ENCODE data around the gene NACA2. TPM values are rescaled to one million over a fixed set of nuclear protein-coding genes. Genes with fewer than 3 reads are reported as not detected.

Gene NACA2
- polyA plus RNA-seq, 1 experiment = not detected

- Histone ChIP-seq H3K27me3 (ENCODE audit: control insufficient read depth, insufficient read depth, low read length) (no peaks in the 10 kb centered on the region; the same call in 1 of the 2 replicates), H3K36me3 (ENCODE audit: control insufficient read depth, insufficient read depth, low read length) (no peaks in the 10 kb centered on the region), H3K4me3 (ENCODE audit: low read depth, low read length) (no peak overlapping the region)
- POLR2A ChIA-PET = no interaction called here
- no peak for DNase-seq (ENCODE audit: low read depth)
- no peak for TF ChIP-seq CTCF (IDR thresholded peaks at IDR 0.05; ENCODE audit: insufficient read depth, low read depth, low read length)
- CTCF ChIA-PET = interaction anchor here (1.0 to 3.0 kb wide), 3 partner anchors 9 to 153 kb away, joined by 3 to 12 read pairs (median 4); no protein-coding TSS in a partner anchor
Observed at GRCh38 chr17:61565213-61565612, 25.8 kb downstream of the NACA2 start.

- no peak for TF ChIP-seq CTCF (IDR thresholded peaks at IDR 0.05; ENCODE audit: insufficient read depth, low read depth, low read length)
- Histone ChIP-seq H3K4me3 (ENCODE audit: low read depth, low read length) (no peak overlapping the region), H3K27me3 (ENCODE audit: control insufficient read depth, insufficient read depth, low read length) (no peaks in the 10 kb centered on the region; the same call in 1 of the 2 replicates), H3K36me3 (ENCODE audit: control insufficient read depth, insufficient read depth, low read length) (no peaks in the 10 kb centered on the region)
- CTCF ChIA-PET = interaction anchor here (2.1 kb wide), 1 partner anchor 13 kb away, joined by 6 read pairs; no protein-coding TSS in a partner anchor
- POLR2A ChIA-PET = no interaction called here
- no peak for DNase-seq (ENCODE audit: low read depth)
Observed at GRCh38 chr17:61562287-61562686, 28.7 kb downstream of the NACA2 start.

GRCh38 chr17:61561354-61561753 is 29.7 kb downstream of the NACA2 start:
- Histone ChIP-seq H3K36me3 (ENCODE audit: control insufficient read depth, insufficient read depth, low read length) (no peaks in the 10 kb centered on the region), H3K27me3 (ENCODE audit: control insufficient read depth, insufficient read depth, low read length) (no peaks in the 10 kb centered on the region; the same call in 1 of the 2 replicates), H3K4me3 (ENCODE audit: low read depth, low read length) (no peak overlapping the region)
- no peak for DNase-seq (ENCODE audit: low read depth)
- ChIA-PET CTCF (interaction anchor here (0.6 to 6.1 kb wide), 3 partner anchors 14 to 149 kb away, joined by 4 to 30 read pairs (median 5); no protein-coding TSS in a partner anchor), POLR2A (no interaction called here)
- TF ChIP-seq CTCF (IDR thresholded peaks at IDR 0.05; ENCODE audit: insufficient read depth, low read depth, low read length) = no peak

- POLR2A ChIA-PET = no interaction called here
- H3K27me3 ChIP-seq (ENCODE audit: control insufficient read depth, insufficient read depth, low read length) = no peaks in the 10 kb centered on the region
- no peaks in the 10 kb centered on the region for H3K36me3 ChIP-seq (ENCODE audit: control insufficient read depth, insufficient read depth, low read length)
- CTCF ChIA-PET = interaction anchor here (1.2 to 6.1 kb wide), 4 partner anchors 9 to 150 kb away, joined by 3 to 30 read pairs (median 6); no protein-coding TSS in a partner anchor
- DNase-seq (ENCODE audit: low read depth) = no peak
- no peak overlapping the region for H3K4me3 ChIP-seq (ENCODE audit: low read depth, low read length)
- TF ChIP-seq CTCF (IDR thresholded peaks at IDR 0.05; ENCODE audit: insufficient read depth, low read depth, low read length) = no peak
Observed at GRCh38 chr17:61560071-61560470, 30.9 kb downstream of the NACA2 start.

GRCh38 chr17:61556224-61557188 is 34.5 kb downstream of the NACA2 start:
- Histone ChIP-seq H3K4me3 (ENCODE audit: low read depth, low read length) (no peak overlapping the region), H3K36me3 (ENCODE audit: control insufficient read depth, insufficient read depth, low read length) (no peaks in the 10 kb centered on the region), H3K27me3 (ENCODE audit: control insufficient read depth, insufficient read depth, low read length) (no peaks in the 10 kb centered on the region)
- no peak for TF ChIP-seq CTCF (IDR thresholded peaks at IDR 0.05; ENCODE audit: insufficient read depth, low read depth, low read length)
- ChIA-PET CTCF (interaction anchor here (0.6 to 6.1 kb wide), 8 partner anchors 18 to 144 kb away, joined by 3 to 30 read pairs (median 5); no protein-coding TSS in a partner anchor), POLR2A (no interaction called here)
- no peak for DNase-seq (ENCODE audit: low read depth)
